Large intestine (tissue), 3 donors: ENCODE data around the gene SLC22A5. TPM values are rescaled to one million over a fixed set of nuclear protein-coding genes. Genes with fewer than 3 reads are reported as not detected.
A peak's percentile ranks its signal among the peaks of the same experiment; 100 is the strongest.

Experiments used
- DNase-seq, 2 donors: peaks; one replicate each; pipeline versions ENCODE4 v3.0.0 to v3.0.0-alpha.2; 2013
- H3K27ac ChIP-seq: one replicate; pipeline ENCODE4 v1.5.1; 2013; ENCODE audit warnings: low read length
- H3K27me3 ChIP-seq: 2 replicates; pipeline ENCODE4 v1.6.1; 2013; ENCODE audit warnings: low read length; ENCODE audit not compliant: control insufficient read depth, insufficient read depth
- H3K36me3 ChIP-seq: 2 replicates; pipeline ENCODE4 v1.6.1; 2013; ENCODE audit warnings: low read length; ENCODE audit not compliant: control insufficient read depth, insufficient read depth
- H3K4me1 ChIP-seq: one replicate; pipeline ENCODE4 v1.6.1; 2013; ENCODE audit warnings: low read length; ENCODE audit not compliant: control insufficient read depth, insufficient read depth
- H3K4me3 ChIP-seq: one replicate; pipeline ENCODE4 v1.5.1; 2013; ENCODE audit warnings: low read length
- H3K9me3 ChIP-seq: one replicate; pipeline ENCODE4 v1.6.1; 2013; ENCODE audit warnings: mild to moderate bottlenecking, low read depth, low read length, moderate library complexity; ENCODE audit not compliant: control insufficient read depth
- WGBS: methylation state at CpG from one replicate; pipeline ENCODE4 v1.1.5; 2013; ENCODE audit warnings: low lambda C conversion rate; ENCODE audit not compliant: insufficient coverage; 5-methylcytosine and 5-hydroxymethylcytosine counted together
- polyA plus RNA-seq: library from polyadenylated mRNA; unstranded; fragments of 120-200 nt; gene quantifications from one replicate; pipeline ENCODE4 v1.2.1, GENCODE V29; 2013

SLC22A5 gene
- polyA plus RNA-seq, 1 donor, result 35.1 TPM

GRCh38 chr5:132418881-132419280 is 49.4 kb downstream of the SLC22A5 start:
- no peak overlapping the region for H3K27ac ChIP-seq
- peaks cover 46% of the 10 kb centered on the region for H3K4me1 ChIP-seq
- no peak overlapping the region for H3K4me3 ChIP-seq
- H3K36me3 ChIP-seq, result peaks cover 8% of the 10 kb centered on the region
- H3K27me3 ChIP-seq, result no peaks in the 10 kb centered on the region
- WGBS, result no CpG with 5 or more reads among the region's 2 CpGs
- no peaks in the 10 kb centered on the region for H3K9me3 ChIP-seq
- DNase-seq, result no peak

GRCh38 chr5:132419502-132420468 is 50.3 kb downstream of the SLC22A5 start:
- Histone ChIP-seq H3K27ac (peak overlapping the region; percentile 9), H3K4me1 (peaks cover 48% of the 10 kb centered on the region), H3K4me3 (no peak overlapping the region), H3K9me3 (no peaks in the 10 kb centered on the region), H3K36me3 (peaks cover 8% of the 10 kb centered on the region), H3K27me3 (no peaks in the 10 kb centered on the region)
- peak; percentile 74 to 79 for DNase-seq
- WGBS, result 50% methylated on average over 2 of the region's 12 CpGs

GRCh38 chr5:132420706-132421272 is 51.3 kb downstream of the SLC22A5 start:
- peak in 1 of 2 donors; percentile 4 for DNase-seq
- WGBS, result no CpG with 5 or more reads among the region's 7 CpGs

GRCh38 chr5:132421462-132421861 is 52.0 kb downstream of the SLC22A5 start:
- WGBS, result no CpG with 5 or more reads among the region's 3 CpGs
- peak in 1 of 2 donors; percentile 1 for DNase-seq
- H3K27ac ChIP-seq, result no peak overlapping the region
- H3K4me3 ChIP-seq, result no peak overlapping the region
- no peaks in the 10 kb centered on the region for H3K27me3 ChIP-seq
- peaks cover 59% of the 10 kb centered on the region for H3K4me1 ChIP-seq
- H3K9me3 ChIP-seq, result no peaks in the 10 kb centered on the region
- H3K36me3 ChIP-seq, result peaks cover 8% of the 10 kb centered on the region

More at GRCh38 chr5:132420706-132421272, 51.3 kb downstream of the SLC22A5 start:
- no peaks in the 10 kb centered on the region for H3K27me3 ChIP-seq
- peaks cover 52% of the 10 kb centered on the region for H3K4me1 ChIP-seq
- H3K36me3 ChIP-seq, result peaks cover 8% of the 10 kb centered on the region
- H3K9me3 ChIP-seq, result no peaks in the 10 kb centered on the region
- no peak overlapping the region for H3K4me3 ChIP-seq
- no peak overlapping the region for H3K27ac ChIP-seq

GRCh38 chr5:132422720-132423437 is 53.4 kb downstream of the SLC22A5 start:
- H3K4me3 ChIP-seq, result no peak overlapping the region
- H3K4me1 ChIP-seq, result peaks cover 73% of the 10 kb centered on the region
- H3K27me3 ChIP-seq, result no peaks in the 10 kb centered on the region
- no peaks in the 10 kb centered on the region for H3K9me3 ChIP-seq
- H3K27ac ChIP-seq, result peak overlapping the region; percentile 97
- 17% methylated on average over 1 of the region's 5 CpGs for WGBS
- DNase-seq, result peak; percentile 94 to 95
- peaks cover 8% of the 10 kb centered on the region for H3K36me3 ChIP-seq

GRCh38 chr5:132423438-132423898 is 54.0 kb downstream of the SLC22A5 start:
- peaks cover 8% of the 10 kb centered on the region for H3K36me3 ChIP-seq
- peaks cover 79% of the 10 kb centered on the region for H3K4me1 ChIP-seq
- DNase-seq, result no peak
- no peaks in the 10 kb centered on the region for H3K27me3 ChIP-seq
- H3K9me3 ChIP-seq, result no peaks in the 10 kb centered on the region
- no CpG with 5 or more reads among the region's 3 CpGs for WGBS
- peak overlapping the region; percentile 97 for H3K27ac ChIP-seq
- H3K4me3 ChIP-seq, result no peak overlapping the region

GRCh38 chr5:132424167-132424880 is 54.8 kb downstream of the SLC22A5 start:
- WGBS, result no CpG with 5 or more reads among the region's 3 CpGs
- Histone ChIP-seq H3K36me3 (peaks cover 8% of the 10 kb centered on the region), H3K4me3 (no peak overlapping the region), H3K27me3 (no peaks in the 10 kb centered on the region), H3K27ac (peak overlapping the region; percentile 97), H3K4me1 (peaks cover 86% of the 10 kb centered on the region), H3K9me3 (no peaks in the 10 kb centered on the region)
- DNase-seq, result no peak

GRCh38 chr5:132425009-132425937 is 55.8 kb downstream of the SLC22A5 start:
- peaks cover 85% of the 10 kb centered on the region for H3K4me1 ChIP-seq
- no peak for DNase-seq
- H3K4me3 ChIP-seq, result no peak overlapping the region
- no peaks in the 10 kb centered on the region for H3K9me3 ChIP-seq
- no CpG with 5 or more reads among the region's 8 CpGs for WGBS
- peaks cover 6% of the 10 kb centered on the region for H3K36me3 ChIP-seq
- H3K27me3 ChIP-seq, result no peaks in the 10 kb centered on the region
- H3K27ac ChIP-seq, result peak overlapping the region; percentile 97

- no CpG with 5 or more reads among the region's 7 CpGs for WGBS
- no peak overlapping the region for H3K4me3 ChIP-seq
- DNase-seq, result no peak
Observed at GRCh38 chr5:132425975-132426524, 56.5 kb downstream of the SLC22A5 start.

More at GRCh38 chr5:132425975-132426524, 56.5 kb downstream of the SLC22A5 start:
- Histone ChIP-seq H3K4me1 (peaks cover 82% of the 10 kb centered on the region), H3K27ac (peak overlapping the region; percentile 97), H3K9me3 (no peaks in the 10 kb centered on the region), H3K27me3 (no peaks in the 10 kb centered on the region), H3K36me3 (peaks cover 3% of the 10 kb centered on the region)
